Stimulated activated effector memory CD8-positive, alpha-beta T cell treated with anti-CD3 and anti-CD28 coated beads, Interleukin-12 subunit alpha, Interleukin-12 subunit beta, amount 100 ng/mL, for 72 hours (primary cell): ENCODE results near the gene CALHM5.
"Not testable (repeated sequence)": the region's sequence is repeated elsewhere in the genome, so short reads cannot be mapped to it uniquely, and the experiment has no call there.

Source experiments
- ATAC-seq: fragments of 150-1000 bp; cut with Tn5 transposase; 2 replicates; pipeline ENCODE4 v1.10.0; 2021
- DNase-seq, 2 donors: peaks; one replicate each; pipeline ENCODE4 v3.0.0; 2021 to 2022; ENCODE audit warnings: low spot score in 2 of 2
- H3K27ac Mint-ChIP-seq: one replicate; pipeline ENCODE4 v1.8.0; 2022; ENCODE audit warnings: mild to moderate bottlenecking, mixed read lengths
- H3K36me3 Mint-ChIP-seq: one replicate; pipeline ENCODE4 v1.8.0; 2022; ENCODE audit warnings: mild to moderate bottlenecking, mixed read lengths
- H3K4me1 Mint-ChIP-seq: one replicate; pipeline ENCODE4 v1.8.0; 2022; ENCODE audit warnings: mixed read lengths
- H3K4me3 Mint-ChIP-seq: one replicate; pipeline ENCODE4 v1.8.0; 2022; ENCODE audit warnings: mild to moderate bottlenecking, mixed read lengths
- H3K9me3 Mint-ChIP-seq: one replicate; pipeline ENCODE4 v1.8.0; 2022; ENCODE audit warnings: mixed read lengths

Gene CALHM5

GRCh38 chr6:116491610-116492330 lies 19.7 kb upstream of the CALHM5 start:
- Mint-ChIP-seq H3K27ac (no peak overlapping the region), H3K4me1 (no peaks in the 10 kb centered on the region), H3K4me3 (no peak overlapping the region), H3K36me3 (no peaks in the 10 kb centered on the region), H3K9me3 (no peaks in the 10 kb centered on the region)
- no peak for ATAC-seq
- DNase-seq: no peak

DNA sequence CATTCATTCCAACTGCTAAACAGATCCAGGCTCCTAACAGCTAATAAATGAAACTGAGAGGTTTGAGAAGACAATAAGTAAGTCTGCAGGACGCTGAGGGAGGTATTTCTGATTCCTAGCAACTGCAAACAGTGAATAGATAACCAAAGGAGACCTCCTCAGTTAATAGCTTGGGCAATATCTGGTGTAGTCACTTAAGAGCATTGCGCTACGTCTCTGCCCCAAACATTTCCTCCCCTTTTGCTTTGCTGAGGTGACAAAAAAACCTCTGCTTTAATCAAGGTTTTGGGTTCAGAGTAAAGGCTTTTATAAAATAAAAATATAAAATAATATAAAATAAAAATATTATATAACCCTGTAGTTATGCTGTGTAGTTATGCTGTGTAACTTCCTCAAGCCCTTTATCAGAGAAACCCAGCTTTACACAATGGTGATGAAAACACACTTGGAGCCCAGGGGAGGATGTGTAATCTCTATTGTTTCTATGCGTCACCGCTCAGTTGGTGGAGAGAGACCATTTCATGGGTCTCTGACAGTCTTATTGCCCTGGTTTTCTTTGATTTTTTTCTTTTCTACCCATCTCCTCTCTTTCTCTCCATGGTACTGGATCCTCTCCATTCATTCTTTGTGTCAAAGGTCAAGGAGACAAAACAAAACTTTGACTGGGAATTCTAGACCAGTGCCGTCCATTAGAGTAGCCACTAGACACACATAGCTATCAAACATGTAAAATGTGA lies 18.9 kb upstream of the CALHM5 start:
- Mint-ChIP-seq H3K36me3 (no peaks in the 10 kb centered on the region), H3K27ac (no peak overlapping the region), H3K4me1 (no peaks in the 10 kb centered on the region), H3K4me3 (no peak overlapping the region), H3K9me3 (no peaks in the 10 kb centered on the region)
- DNase-seq (no peak), ATAC-seq (no peak)

DNA sequence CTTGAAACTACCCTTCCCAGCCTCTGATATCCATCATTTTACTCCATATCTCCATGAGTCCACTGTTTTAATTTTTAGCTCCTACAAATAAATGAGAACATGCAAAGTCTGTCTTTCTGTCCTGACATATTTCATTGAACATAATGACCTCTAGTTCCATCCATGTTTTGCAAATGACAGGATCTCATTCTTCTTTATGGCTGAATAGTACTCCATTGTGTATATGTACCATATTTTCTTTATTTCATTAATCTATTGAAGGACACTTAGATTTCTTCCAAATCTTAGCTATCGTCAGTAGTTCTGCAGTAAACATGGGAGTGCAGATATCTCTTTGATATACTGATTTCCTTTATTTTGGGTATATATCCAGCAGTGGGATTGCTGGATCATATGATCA lies 16.3 kb upstream of the CALHM5 start:
- not testable (repeated sequence) for H3K4me1 Mint-ChIP-seq, ATAC-seq, H3K36me3 Mint-ChIP-seq, H3K4me3 Mint-ChIP-seq, H3K27ac Mint-ChIP-seq, H3K9me3 Mint-ChIP-seq, DNase-seq

DNA sequence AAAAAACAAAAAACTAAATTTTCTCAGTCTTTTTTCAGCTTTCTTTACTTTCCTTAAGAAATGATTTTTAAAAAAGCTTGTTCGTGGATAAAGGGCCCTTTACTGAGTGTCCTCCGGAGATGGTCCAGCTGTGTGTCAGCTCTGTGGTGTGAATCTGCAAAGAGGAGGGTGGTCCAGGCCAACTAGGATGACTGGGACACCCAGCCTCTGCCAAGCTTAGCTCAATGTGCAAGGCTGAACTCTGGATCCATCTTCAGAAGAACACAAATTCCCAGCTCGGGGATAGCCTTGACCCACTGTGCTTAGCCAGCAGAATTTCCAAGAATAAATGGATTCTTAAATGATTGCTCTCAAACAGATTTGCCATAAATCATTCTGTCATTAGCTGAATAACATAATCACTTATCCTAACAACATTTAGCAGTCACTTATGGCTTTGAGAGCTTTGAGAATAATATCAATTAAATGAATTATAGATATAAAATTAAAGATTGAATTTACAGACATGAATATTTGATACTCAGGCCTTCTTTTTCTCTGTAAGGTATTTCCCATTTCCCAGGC lies 14.2 kb upstream of the CALHM5 start:
- Mint-ChIP-seq H3K4me1 (no peaks in the 10 kb centered on the region), H3K9me3 (no peaks in the 10 kb centered on the region), H3K36me3 (no peaks in the 10 kb centered on the region), H3K27ac (no peak overlapping the region), H3K4me3 (no peak overlapping the region)
- ATAC-seq (no peak), DNase-seq (no peak)

DNA sequence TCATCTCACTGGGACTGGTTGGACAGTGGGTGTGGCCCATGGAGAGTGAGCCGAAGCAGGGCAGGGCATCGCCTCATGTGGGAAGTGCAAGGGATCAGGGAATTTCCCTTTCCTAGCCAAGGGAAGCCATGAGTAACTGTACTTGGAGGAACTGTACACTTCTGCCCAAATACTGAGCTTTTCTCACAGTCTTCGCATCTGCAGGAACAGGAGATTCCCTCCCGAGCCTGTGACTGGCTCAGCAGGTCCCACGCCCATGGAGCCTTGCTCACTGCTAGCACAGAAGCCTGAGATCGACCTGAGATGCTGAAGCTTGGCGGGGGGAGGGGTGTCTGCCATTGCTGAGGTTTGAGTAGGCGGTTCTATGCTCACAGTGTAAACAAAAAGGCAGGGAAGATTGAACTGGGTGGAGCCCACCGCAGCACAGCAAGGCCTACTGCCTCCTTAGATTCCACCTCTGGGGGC lies 10.4 kb upstream of the CALHM5 start:
- no peak for ATAC-seq
- H3K4me3 Mint-ChIP-seq: no peak overlapping the region

GRCh38 chr6:116507324-116507723 lies 4.1 kb upstream of the CALHM5 start:
- Mint-ChIP-seq H3K27ac (no peak overlapping the region), H3K4me3 (no peak overlapping the region), H3K4me1 (no peaks in the 10 kb centered on the region), H3K36me3 (no peaks in the 10 kb centered on the region), H3K9me3 (no peaks in the 10 kb centered on the region)
- DNase-seq (no peak), ATAC-seq (no peak)

More for the DNA sequence above, 10.4 kb upstream of the CALHM5 start:
- no peak overlapping the region for H3K27ac Mint-ChIP-seq
- no peaks in the 10 kb centered on the region for H3K4me1 Mint-ChIP-seq
- DNase-seq: no peak
- no peaks in the 10 kb centered on the region for H3K9me3 Mint-ChIP-seq
- H3K36me3 Mint-ChIP-seq: no peaks in the 10 kb centered on the region

GRCh38 chr6:116508527-116508926 lies 2.9 kb upstream of the CALHM5 start:
- H3K9me3 Mint-ChIP-seq: no peaks in the 10 kb centered on the region
- ATAC-seq: no peak

GRCh38 chr6:116512111-116512559 lies 696 bp downstream of the CALHM5 start:
- no peak overlapping the region for H3K27ac Mint-ChIP-seq
- DNase-seq (no peak), ATAC-seq (no peak)
- H3K36me3 Mint-ChIP-seq: no peaks in the 10 kb centered on the region
- H3K9me3 Mint-ChIP-seq: no peaks in the 10 kb centered on the region
- no peaks in the 10 kb centered on the region for H3K4me1 Mint-ChIP-seq
- no peak overlapping the region for H3K4me3 Mint-ChIP-seq

More at GRCh38 chr6:116508527-116508926, 2.9 kb upstream of the CALHM5 start:
- H3K4me1 Mint-ChIP-seq: no peaks in the 10 kb centered on the region
- H3K4me3 Mint-ChIP-seq: no peak overlapping the region
- no peak for DNase-seq
- H3K36me3 Mint-ChIP-seq: no peaks in the 10 kb centered on the region
- no peak overlapping the region for H3K27ac Mint-ChIP-seq

GRCh38 chr6:116512734-116513133 lies 1.3 kb downstream of the CALHM5 start:
- Mint-ChIP-seq H3K9me3 (no peaks in the 10 kb centered on the region), H3K4me3 (no peak overlapping the region), H3K27ac (no peak overlapping the region), H3K36me3 (no peaks in the 10 kb centered on the region), H3K4me1 (no peaks in the 10 kb centered on the region)
- no peak for DNase-seq
- ATAC-seq: no peak

GRCh38 chr6:116513224-116513875 lies 1.9 kb downstream of the CALHM5 start:
- no peak for ATAC-seq
- Mint-ChIP-seq H3K4me3 (no peak overlapping the region), H3K36me3 (no peaks in the 10 kb centered on the region), H3K9me3 (no peaks in the 10 kb centered on the region), H3K27ac (no peak overlapping the region), H3K4me1 (no peaks in the 10 kb centered on the region)
- no peak for DNase-seq

DNA sequence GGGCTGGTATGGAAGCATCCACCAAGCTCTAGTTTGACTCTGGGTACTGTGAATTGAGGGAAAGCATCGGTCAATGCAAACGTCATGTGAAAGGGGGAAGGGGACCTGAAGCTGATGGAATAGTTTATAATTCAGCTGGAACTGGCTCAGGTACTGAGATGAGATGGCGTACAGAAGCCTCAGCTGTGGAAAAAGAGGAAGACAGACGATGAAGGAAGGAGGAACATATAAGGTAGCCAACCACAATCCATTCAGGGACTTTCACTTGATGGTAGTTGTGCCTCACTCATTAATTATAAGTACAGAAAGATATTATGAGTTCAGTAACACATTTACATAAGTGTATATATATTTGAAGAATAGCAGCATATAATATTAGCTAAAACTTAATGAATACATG lies 2.7 kb downstream of the CALHM5 start:
- no peaks in the 10 kb centered on the region for H3K9me3 Mint-ChIP-seq
- no peaks in the 10 kb centered on the region for H3K36me3 Mint-ChIP-seq
- H3K4me1 Mint-ChIP-seq: no peaks in the 10 kb centered on the region
- ATAC-seq: no peak
- no peak overlapping the region for H3K27ac Mint-ChIP-seq
- no peak overlapping the region for H3K4me3 Mint-ChIP-seq
- DNase-seq: no peak

GRCh38 chr6:116515141-116515540 lies 3.7 kb downstream of the CALHM5 start:
- no peaks in the 10 kb centered on the region for H3K36me3 Mint-ChIP-seq

DNA sequence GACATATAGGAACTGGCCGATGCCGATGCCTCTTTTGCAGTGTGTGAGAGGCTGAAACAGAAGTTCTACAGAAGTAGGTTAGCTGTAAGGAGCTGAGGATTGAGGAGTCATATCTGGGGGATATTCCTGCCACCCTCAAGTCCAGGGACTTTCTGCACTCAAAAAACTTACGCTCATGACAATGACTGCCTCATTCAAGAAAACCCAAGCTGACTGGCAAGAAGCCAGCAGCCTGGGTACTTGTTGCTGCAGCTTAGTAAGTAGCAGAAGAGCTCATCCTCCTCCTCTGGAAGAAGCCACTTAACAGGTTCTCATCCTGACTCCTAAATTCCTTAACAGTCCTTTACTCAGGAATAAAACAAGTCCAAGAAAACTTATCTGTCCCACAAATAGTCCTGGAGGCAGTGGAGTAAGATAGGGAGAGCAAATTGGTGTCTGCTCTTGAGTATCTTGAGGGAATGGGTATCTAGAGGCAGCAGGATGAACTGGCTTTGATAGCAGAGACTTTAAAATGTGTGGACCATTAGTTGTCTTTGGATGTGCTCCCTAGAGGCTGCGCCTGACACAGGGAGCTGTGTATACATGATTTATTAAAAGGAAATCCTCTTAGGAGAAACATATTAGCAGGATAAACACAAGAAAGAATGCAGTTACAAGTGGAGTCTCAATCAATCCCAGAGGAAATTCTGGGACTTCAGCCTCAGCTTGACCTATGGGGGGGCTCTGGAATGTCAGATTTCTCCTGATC lies 7.4 kb downstream of the CALHM5 start:
- Mint-ChIP-seq H3K4me1 (no peaks in the 10 kb centered on the region), H3K9me3 (no peaks in the 10 kb centered on the region), H3K36me3 (no peaks in the 10 kb centered on the region), H3K4me3 (no peak overlapping the region), H3K27ac (no peak overlapping the region)
- no peak for DNase-seq
- no peak for ATAC-seq

More at GRCh38 chr6:116515141-116515540, 3.7 kb downstream of the CALHM5 start:
- no peak overlapping the region for H3K27ac Mint-ChIP-seq
- ATAC-seq: no peak
- H3K9me3 Mint-ChIP-seq: no peaks in the 10 kb centered on the region
- no peak overlapping the region for H3K4me3 Mint-ChIP-seq
- no peaks in the 10 kb centered on the region for H3K4me1 Mint-ChIP-seq
- DNase-seq: no peak

DNA sequence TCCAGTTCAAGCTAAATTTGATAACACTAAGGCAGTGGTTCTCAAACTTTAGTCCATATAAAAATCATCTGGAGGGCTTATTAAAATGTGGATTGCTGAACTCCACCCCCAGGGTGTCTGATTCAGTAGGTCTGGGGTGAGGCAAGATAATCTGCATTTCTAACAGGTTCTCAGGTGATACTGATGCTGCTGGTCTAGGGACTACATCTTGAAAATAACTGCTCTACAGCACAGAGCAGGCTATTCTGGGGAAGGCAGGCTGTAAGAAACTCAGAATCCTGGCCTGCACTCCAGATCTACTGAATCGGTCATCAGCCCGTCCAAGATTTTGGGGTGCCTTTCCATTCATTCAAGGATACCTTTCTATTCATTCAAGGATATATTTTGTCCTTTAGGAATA lies 11.5 kb downstream of the CALHM5 start:
- DNase-seq (no peak), ATAC-seq (no peak)
- Mint-ChIP-seq H3K36me3 (no peaks in the 10 kb centered on the region), H3K4me1 (no peaks in the 10 kb centered on the region), H3K9me3 (no peaks in the 10 kb centered on the region), H3K4me3 (no peak overlapping the region), H3K27ac (no peak overlapping the region)

DNA sequence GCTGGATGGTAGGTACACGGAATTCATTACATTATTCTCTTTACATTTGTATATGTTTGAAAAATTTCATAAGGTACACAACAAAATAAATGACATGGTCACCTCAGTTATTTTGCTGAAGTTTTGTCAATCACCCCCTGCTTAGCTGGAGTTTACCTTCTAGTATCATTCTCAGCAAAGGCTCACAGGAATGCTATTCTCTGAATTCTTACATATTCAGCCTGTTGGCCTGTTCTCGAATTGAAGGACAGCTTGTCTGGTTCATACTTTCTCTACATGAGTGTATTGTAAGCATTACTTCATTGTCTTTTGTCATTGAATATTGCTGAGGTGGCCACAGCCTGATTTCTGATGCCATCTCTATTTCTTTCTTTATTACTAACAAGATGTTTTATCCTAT lies 12.8 kb downstream of the CALHM5 start:
- Mint-ChIP-seq H3K9me3 (no peaks in the 10 kb centered on the region), H3K36me3 (no peaks in the 10 kb centered on the region), H3K4me3 (no peak overlapping the region), H3K4me1 (no peaks in the 10 kb centered on the region), H3K27ac (no peak overlapping the region)
- ATAC-seq (no peak), DNase-seq (no peak)
